ENCODE measurements around the gene ZBED5. TPM values are rescaled to one million over a fixed set of nuclear protein-coding genes. Genes with fewer than 3 reads are reported as not detected.

Gene ZBED5
- 10 to 100 TPM; 34.6 to 36.2 TPM for total RNA-seq

GRCh38 chr11:10857709-10858438, at the start of gene ZBED5:
TSS of gene ZBED5 (minus strand) at chr11:10858053. CDS start at chr11:10854945, 3,108 bp downstream.
- Mint-ChIP-seq H3K9me3 (no peaks in the 10 kb centered on the region), H3K4me1 (peaks cover 39% of the 10 kb centered on the region), H3K4me3 (peak within 1 kb of the TSS; percentile 98), H3K36me3 (peaks cover 36% of the 10 kb centered on the region), H3K27ac (peak within 1 kb of the TSS; percentile 99), H3K27me3 (no peaks in the 10 kb centered on the region)
- DNase-seq: peak; percentile 96

DNA sequence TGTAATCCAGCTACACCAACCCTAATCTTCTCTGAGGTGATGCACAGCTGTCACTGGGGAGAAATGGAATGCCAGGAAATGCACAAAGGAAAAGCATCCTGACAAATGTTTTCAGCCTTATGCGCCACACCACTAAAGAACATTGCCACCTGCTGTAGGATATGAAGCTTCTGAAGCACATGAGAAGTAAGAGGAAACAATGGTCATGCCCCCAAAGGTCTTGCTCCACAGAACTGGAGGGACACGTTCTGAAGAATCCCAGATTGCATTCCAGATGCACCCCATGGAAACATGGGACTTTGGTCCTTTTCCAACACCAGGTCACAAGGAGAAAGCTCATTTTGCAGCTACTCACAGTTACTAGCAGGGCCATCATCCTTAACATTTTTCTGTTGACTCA, 48.7 kb upstream of the ZBED5 start:
- DNase-seq: no peak
- Mint-ChIP-seq H3K9me3 (no peaks in the 10 kb centered on the region), H3K27ac (no peak overlapping the region), H3K27me3 (no peaks in the 10 kb centered on the region), H3K4me1 (no peaks in the 10 kb centered on the region), H3K4me3 (no peak overlapping the region), H3K36me3 (no peaks in the 10 kb centered on the region)

DNA sequence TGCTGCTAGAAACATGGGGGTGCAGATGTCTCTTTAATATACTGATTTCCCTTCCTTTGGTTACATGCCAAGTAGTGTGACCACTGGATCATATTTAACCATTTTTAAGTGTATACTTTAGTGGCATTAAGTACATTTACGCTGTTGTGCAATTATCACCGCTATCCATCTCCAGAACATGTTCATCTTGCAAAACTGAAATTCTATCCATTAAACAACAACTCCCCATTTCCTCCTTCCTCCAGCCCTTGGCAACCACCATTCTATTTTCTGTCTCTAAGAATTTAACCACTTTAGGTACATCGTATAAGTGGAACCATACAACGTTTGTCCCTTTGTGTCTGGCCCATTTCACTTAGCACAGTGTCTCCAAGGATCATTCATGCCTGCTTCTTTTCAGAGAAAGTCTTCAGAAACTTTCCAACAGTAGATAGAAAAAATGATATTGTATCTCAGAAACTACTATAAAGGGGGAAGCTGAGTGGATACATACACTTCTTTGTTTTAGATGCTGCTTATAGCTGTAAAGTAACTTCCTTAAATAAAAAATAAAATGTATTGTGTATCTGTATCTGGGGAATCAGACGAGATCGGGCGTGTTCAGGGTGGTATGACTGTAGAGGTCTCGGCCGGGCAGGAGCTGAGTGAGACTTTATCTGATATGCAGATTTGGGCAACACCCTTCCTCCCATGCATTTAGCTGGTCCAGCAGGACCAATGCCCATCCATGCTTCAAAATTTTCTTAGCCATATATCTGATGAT, 44.6 kb upstream of the ZBED5 start:
- no peak for DNase-seq
- Mint-ChIP-seq H3K4me3 (no peak overlapping the region), H3K4me1 (peaks cover 26% of the 10 kb centered on the region), H3K27ac (no peak overlapping the region), H3K27me3 (no peaks in the 10 kb centered on the region), H3K36me3 (no peaks in the 10 kb centered on the region), H3K9me3 (no peaks in the 10 kb centered on the region)

GRCh38 chr11:10900681-10901415, 43.0 kb upstream of the ZBED5 start:
- Mint-ChIP-seq H3K4me3 (no peak overlapping the region), H3K27me3 (no peaks in the 10 kb centered on the region), H3K9me3 (no peaks in the 10 kb centered on the region), H3K36me3 (no peaks in the 10 kb centered on the region), H3K27ac (peak overlapping the region; percentile 86), H3K4me1 (peaks cover 26% of the 10 kb centered on the region)
- DNase-seq: no peak

GRCh38 chr11:10899121-10899830, 41.4 kb upstream of the ZBED5 start:
- H3K4me3 Mint-ChIP-seq: peak overlapping the region; percentile 22
- peaks cover 26% of the 10 kb centered on the region for H3K4me1 Mint-ChIP-seq
- no peaks in the 10 kb centered on the region for H3K9me3 Mint-ChIP-seq
- no peaks in the 10 kb centered on the region for H3K27me3 Mint-ChIP-seq
- peak overlapping the region; percentile 86 for H3K27ac Mint-ChIP-seq
- DNase-seq: peak; percentile 14
- H3K36me3 Mint-ChIP-seq: no peaks in the 10 kb centered on the region

GRCh38 chr11:10898763-10899025, 40.8 kb upstream of the ZBED5 start:
- peaks cover 26% of the 10 kb centered on the region for H3K4me1 Mint-ChIP-seq
- H3K36me3 Mint-ChIP-seq: no peaks in the 10 kb centered on the region
- no peak overlapping the region for H3K4me3 Mint-ChIP-seq
- H3K9me3 Mint-ChIP-seq: no peaks in the 10 kb centered on the region
- no peak for DNase-seq
- H3K27me3 Mint-ChIP-seq: no peaks in the 10 kb centered on the region
- peak overlapping the region; percentile 86 for H3K27ac Mint-ChIP-seq

GRCh38 chr11:10898003-10898762, 40.3 kb upstream of the ZBED5 start:
- no peaks in the 10 kb centered on the region for H3K27me3 Mint-ChIP-seq
- peak; percentile 9 for DNase-seq
- no peaks in the 10 kb centered on the region for H3K9me3 Mint-ChIP-seq
- H3K27ac Mint-ChIP-seq: peak overlapping the region; percentile 77
- H3K36me3 Mint-ChIP-seq: no peaks in the 10 kb centered on the region
- H3K4me3 Mint-ChIP-seq: no peak overlapping the region
- peaks cover 26% of the 10 kb centered on the region for H3K4me1 Mint-ChIP-seq

GRCh38 chr11:10897150-10897549, 39.3 kb upstream of the ZBED5 start:
- Mint-ChIP-seq H3K4me1 (peaks cover 26% of the 10 kb centered on the region), H3K9me3 (no peaks in the 10 kb centered on the region), H3K27ac (no peak overlapping the region), H3K27me3 (no peaks in the 10 kb centered on the region), H3K4me3 (no peak overlapping the region), H3K36me3 (no peaks in the 10 kb centered on the region)
- DNase-seq: no peak

GRCh38 chr11:10896493-10896892, 38.6 kb upstream of the ZBED5 start:
- no peaks in the 10 kb centered on the region for H3K36me3 Mint-ChIP-seq
- no peak overlapping the region for H3K27ac Mint-ChIP-seq
- no peaks in the 10 kb centered on the region for H3K27me3 Mint-ChIP-seq
- H3K4me1 Mint-ChIP-seq: peaks cover 26% of the 10 kb centered on the region
- DNase-seq: no peak
- no peaks in the 10 kb centered on the region for H3K9me3 Mint-ChIP-seq
- H3K4me3 Mint-ChIP-seq: no peak overlapping the region

- no peaks in the 10 kb centered on the region for H3K36me3 Mint-ChIP-seq
- no peak overlapping the region for H3K4me3 Mint-ChIP-seq
- no peak overlapping the region for H3K27ac Mint-ChIP-seq
- no peak for DNase-seq
- peaks cover 19% of the 10 kb centered on the region for H3K4me1 Mint-ChIP-seq
- H3K27me3 Mint-ChIP-seq: no peaks in the 10 kb centered on the region
- H3K9me3 Mint-ChIP-seq: peaks cover 5% of the 10 kb centered on the region
These were observed 37.4 kb upstream of the ZBED5 start for GRCh38 chr11:10895285-10895684.

- no peak for DNase-seq
- H3K4me3 Mint-ChIP-seq: no peak overlapping the region
- H3K27me3 Mint-ChIP-seq: no peaks in the 10 kb centered on the region
- H3K4me1 Mint-ChIP-seq: peaks cover 13% of the 10 kb centered on the region
- H3K27ac Mint-ChIP-seq: no peak overlapping the region
- H3K36me3 Mint-ChIP-seq: no peaks in the 10 kb centered on the region
- H3K9me3 Mint-ChIP-seq: peaks cover 11% of the 10 kb centered on the region
These were observed 36.8 kb upstream of the ZBED5 start for GRCh38 chr11:10894666-10895065.

DNA sequence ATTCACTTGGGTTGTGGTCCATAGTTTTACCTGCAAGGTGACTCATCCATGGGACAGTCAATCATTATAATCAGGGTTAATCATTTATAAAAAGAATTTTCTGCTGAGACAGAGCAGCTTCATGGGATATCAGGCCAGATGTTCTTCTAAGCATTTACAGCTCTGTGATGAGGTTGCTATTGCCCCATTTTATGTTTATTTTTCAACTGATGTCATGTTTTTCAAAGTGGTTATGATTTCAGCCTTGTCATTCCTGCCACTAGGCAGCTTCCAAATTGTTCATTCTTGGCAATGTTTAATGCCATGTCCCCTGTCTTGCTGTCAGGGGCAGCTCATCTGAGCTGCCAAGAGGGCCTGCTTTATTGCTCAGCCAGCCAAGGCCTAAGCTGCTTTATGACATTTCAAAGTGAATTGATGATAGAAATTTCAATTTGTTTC, 35.9 kb upstream of the ZBED5 start:
- Mint-ChIP-seq H3K36me3 (peaks cover under 1% of the 10 kb centered on the region), H3K4me1 (peaks cover 7% of the 10 kb centered on the region), H3K27me3 (peaks cover 4% of the 10 kb centered on the region), H3K4me3 (no peak overlapping the region), H3K9me3 (peaks cover 11% of the 10 kb centered on the region), H3K27ac (no peak overlapping the region)
- no peak for DNase-seq

DNA sequence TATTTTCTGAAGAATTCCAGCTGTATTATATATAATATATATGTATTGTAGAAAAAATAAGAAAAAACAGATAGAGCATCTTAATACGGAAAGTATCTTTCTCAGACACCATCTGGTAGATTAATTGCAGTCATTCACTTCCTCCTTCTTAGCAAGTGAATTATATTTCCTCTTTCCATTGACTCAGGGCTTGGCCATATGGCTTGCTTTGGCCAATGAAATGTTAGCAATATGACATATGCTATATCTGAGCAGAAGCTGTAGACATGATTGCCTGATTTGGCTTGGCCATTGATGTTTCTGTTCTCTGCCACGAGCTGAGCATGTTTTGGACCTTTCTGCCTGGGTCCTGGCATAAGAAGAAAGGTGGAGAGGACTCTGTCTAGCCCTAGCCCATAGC, 34.4 kb upstream of the ZBED5 start:
- H3K4me3 Mint-ChIP-seq: no peak overlapping the region
- H3K9me3 Mint-ChIP-seq: peaks cover 11% of the 10 kb centered on the region
- H3K27ac Mint-ChIP-seq: no peak overlapping the region
- H3K36me3 Mint-ChIP-seq: peaks cover 4% of the 10 kb centered on the region
- H3K4me1 Mint-ChIP-seq: no peaks in the 10 kb centered on the region
- DNase-seq: no peak
- peaks cover 5% of the 10 kb centered on the region for H3K27me3 Mint-ChIP-seq

DNA sequence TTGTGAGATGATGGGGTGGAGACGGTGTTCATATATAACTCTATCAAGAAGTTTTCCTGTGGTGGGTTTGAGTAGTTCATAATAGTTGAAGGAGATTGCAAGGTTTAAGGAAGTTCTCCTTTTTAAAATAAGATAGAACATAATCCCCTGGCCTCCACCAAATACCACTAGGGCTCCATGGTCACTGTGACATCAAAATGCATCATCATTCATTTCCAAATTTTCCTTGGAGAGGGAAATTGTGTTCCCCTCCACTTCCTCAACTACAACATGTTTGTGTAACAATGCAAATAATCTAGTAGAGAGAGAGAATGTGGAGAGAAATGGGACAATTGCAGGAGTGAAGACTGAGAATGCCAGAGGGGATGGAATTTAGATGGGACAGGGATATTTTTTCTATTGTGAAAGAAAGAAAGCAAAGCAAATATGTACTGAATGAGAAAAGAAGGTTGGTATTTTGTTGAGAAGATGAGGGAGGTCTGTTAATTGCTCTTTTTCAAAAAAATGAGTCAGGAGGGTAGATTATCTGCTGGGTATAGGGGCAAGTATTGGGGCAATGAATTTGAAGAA, 33.4 kb upstream of the ZBED5 start:
- no peak overlapping the region for H3K4me3 Mint-ChIP-seq
- DNase-seq: no peak
- H3K27me3 Mint-ChIP-seq: peaks cover 5% of the 10 kb centered on the region
- H3K36me3 Mint-ChIP-seq: peaks cover 4% of the 10 kb centered on the region
- no peak overlapping the region for H3K27ac Mint-ChIP-seq
- H3K4me1 Mint-ChIP-seq: no peaks in the 10 kb centered on the region
- peaks cover 11% of the 10 kb centered on the region for H3K9me3 Mint-ChIP-seq

All from activated naive CD8-positive, alpha-beta T cell treated with anti-CD3 and anti-CD28 coated beads for 36 hours (primary cell).